GM12878 (cell line): ENCODE measurements around the gene SMIM32. TPM values are rescaled to one million over a fixed set of nuclear protein-coding genes. Genes with fewer than 3 reads are reported as not detected.
A peak's percentile ranks its signal among the peaks of the same experiment; 100 is the strongest.

Experiments used
- ATF7 ChIP-seq: fragments of 450-650 bp; IDR thresholded peaks from 2 replicates; pipeline ENCODE4 v1.6.1; 2016; ENCODE audit warnings: low read depth, mild to moderate bottlenecking
- BHLHE40 ChIP-seq, 2 experiments: fragments of 450-650 bp in 1 of 2; IDR thresholded peaks; 2 replicates each; pipeline ENCODE4 v1.6.1; 2011 to 2017; ENCODE audit warnings: low read depth in 2 of 2, borderline replicate concordance in 1 of 2, improper control_type of control experiment in 1 of 2, low read length in 1 of 2, mild to moderate bottlenecking in 1 of 2
- ESRRA ChIP-seq: IDR thresholded peaks from 2 replicates; pipeline ENCODE4 v1.6.1; 2012; ENCODE audit warnings: mild to moderate bottlenecking, low read length, improper control_type of control experiment
- EZH2 ChIP-seq: IDR thresholded peaks from 2 replicates; pipeline ENCODE4 v1.6.1; 2012; ENCODE audit warnings: low read depth, mild to moderate bottlenecking, control low read depth, inconsistent platforms, low read length, borderline replicate concordance; ENCODE audit not compliant: control insufficient read depth
- HDAC6 ChIP-seq: fragments of 200-600 bp; sonication (generic); IDR thresholded peaks from one replicate; pipeline ENCODE4 v1.8.0; 2017; ENCODE audit warnings: antibody characterized with exemption; ENCODE audit not compliant: unreplicated experiment
- JUNB ChIP-seq: IDR thresholded peaks from 2 replicates; pipeline ENCODE4 v1.6.1; 2016; ENCODE audit warnings: antibody characterized with exemption, mild to moderate bottlenecking
- MEF2A ChIP-seq: IDR thresholded peaks from 2 replicates; pipeline ENCODE4 v1.6.1; 2011; ENCODE audit warnings: low read depth, mild to moderate bottlenecking, low read length, moderate library complexity; ENCODE audit not compliant: insufficient read depth
- MXI1 ChIP-seq: fragments of 150-350 bp; IDR thresholded peaks from 2 replicates; pipeline ENCODE4 v1.6.1; 2011; ENCODE audit warnings: low read depth, mild to moderate bottlenecking, inconsistent platforms, low read length, improper control_type of control experiment
- NFIC ChIP-seq: IDR thresholded peaks from 2 replicates; pipeline ENCODE4 v1.6.1; 2012; ENCODE audit warnings: low read depth, mild to moderate bottlenecking, inconsistent platforms, low read length, moderate library complexity
- POLR2AphosphoS2 ChIP-seq: IDR thresholded peaks from 2 replicates; pipeline ENCODE4 v1.6.1; 2011; ENCODE audit warnings: low read depth, mild to moderate bottlenecking, low read length, improper control_type of control experiment, moderate library complexity
- RAD51 ChIP-seq: fragments of 450-650 bp; IDR thresholded peaks from 2 replicates; pipeline ENCODE4 v1.6.1; 2016; ENCODE audit warnings: moderate library complexity, mild to moderate bottlenecking, inconsistent platforms
- SIX5 ChIP-seq: IDR thresholded peaks from 2 replicates; pipeline ENCODE4 v1.6.1; 2011; ENCODE audit warnings: mild to moderate bottlenecking, low read depth, low read length, moderate library complexity; ENCODE audit not compliant: severe bottlenecking
- SMARCA5 ChIP-seq: fragments of 450-650 bp; IDR thresholded peaks from 2 replicates; pipeline ENCODE4 v1.6.1; 2017; ENCODE audit warnings: mild to moderate bottlenecking
- SMC3 ChIP-seq: IDR thresholded peaks from 2 replicates; pipeline ENCODE4 v1.6.1; 2011; ENCODE audit warnings: low read length, improper control_type of control experiment, borderline replicate concordance
- SP1 ChIP-seq: IDR thresholded peaks from one replicate; pipeline ENCODE4 v1.6.1; 2011; ENCODE audit warnings: low read depth, low read length
- SPI1 ChIP-seq: IDR thresholded peaks from 2 replicates; pipeline ENCODE4 v1.6.1; 2011; ENCODE audit warnings: low read depth, mild to moderate bottlenecking, low read length, moderate library complexity, borderline replicate concordance; ENCODE audit not compliant: insufficient read depth
- SUPT20H ChIP-seq: IDR thresholded peaks from 2 replicates; pipeline ENCODE4 v1.6.1; 2011; ENCODE audit warnings: low read depth, mild to moderate bottlenecking, low read length, moderate library complexity, borderline replicate concordance; ENCODE audit not compliant: control insufficient read depth
- TAF1 ChIP-seq: IDR thresholded peaks from 2 replicates; pipeline ENCODE4 v1.6.1; 2011; ENCODE audit warnings: mild to moderate bottlenecking, low read depth, low read length, borderline replicate concordance
- TCF7 ChIP-seq: IDR thresholded peaks from 2 replicates; pipeline ENCODE4 v1.6.1; 2014; ENCODE audit warnings: antibody characterized with exemption, borderline replicate concordance
- USF1 ChIP-seq: IDR thresholded peaks from 2 replicates; pipeline ENCODE4 v1.6.1; 2011; ENCODE audit warnings: borderline replicate concordance, low read depth, mild to moderate bottlenecking, moderate library complexity, mixed read lengths, low read length; ENCODE audit not compliant: insufficient read depth; ENCODE audit errors: extremely low read length
- YBX1 ChIP-seq: fragments of 450-650 bp; IDR thresholded peaks from 2 replicates; pipeline ENCODE4 v1.6.1; 2016; ENCODE audit warnings: antibody characterized with exemption
- YY1 ChIP-seq: IDR thresholded peaks from 2 replicates; pipeline ENCODE4 v1.6.1; 2011; ENCODE audit warnings: low read depth, mild to moderate bottlenecking, low read length
- ZBTB33 ChIP-seq: fragments of 450-650 bp; IDR thresholded peaks from 2 replicates; pipeline ENCODE4 v1.6.1; 2017; ENCODE audit warnings: mild to moderate bottlenecking
- ZNF207 ChIP-seq: fragments of 450-650 bp; IDR thresholded peaks from 2 replicates; pipeline ENCODE4 v1.6.1; 2014; ENCODE audit warnings: antibody characterized with exemption, mild to moderate bottlenecking, borderline replicate concordance
- ZNF274 ChIP-seq: IDR thresholded peaks from one replicate; pipeline ENCODE4 v1.8.0; 2011; ENCODE audit not compliant: insufficient read length, insufficient read depth
- ZNF622 ChIP-seq: fragments of 450-650 bp; IDR thresholded peaks from 2 replicates; pipeline ENCODE4 v1.6.1; 2017; ENCODE audit warnings: mild to moderate bottlenecking, inconsistent platforms
- ZNF687 ChIP-seq: fragments of 450-650 bp; IDR thresholded peaks from 2 replicates; pipeline ENCODE4 v1.6.1; 2017; ENCODE audit warnings: mild to moderate bottlenecking, moderate library complexity
- polyA plus RNA-seq, 11 experiments: library from polyadenylated mRNA; depleted of rRNA in 4 of 11; unstranded in 6 of 11; stranded (reverse) in 5 of 11; fragments of >200 nt; fragmentation: Nextera tagmentation in 4 of 11; fragmentation: Illumina TruSeq in 1 of 11; extraction: Ambion mirVana in 4 of 11; extraction: Trizol in 1 of 11; gene quantifications; 1 replicate in 1 of 11; 2 replicates in 10 of 11; pipeline versions ENCODE4 v1.2.1 to v1.2.3, GENCODE V29; 2011 to 2016; ENCODE audit warnings: inconsistent platforms in 2 of 11, missing spikeins in 2 of 11, low read depth in 1 of 11
- total RNA-seq, 4 experiments: library from RNA; depleted of rRNA in 3 of 4; stranded (reverse); fragments of >200 nt in 3 of 4; fragmentation: Illumina TruSeq in 1 of 4; extraction: Trizol in 1 of 4; gene quantifications; 2 replicates each; pipeline versions ENCODE4 v1.2.1 to v1.2.3, GENCODE V29; 2013 to 2021

Gene SMIM32
- total and polyA plus RNA-seq, 10 of the 15 experiments (the other 5 are each of a cell fraction or from before 2014, with no cell fraction given), result not detected

DNA sequence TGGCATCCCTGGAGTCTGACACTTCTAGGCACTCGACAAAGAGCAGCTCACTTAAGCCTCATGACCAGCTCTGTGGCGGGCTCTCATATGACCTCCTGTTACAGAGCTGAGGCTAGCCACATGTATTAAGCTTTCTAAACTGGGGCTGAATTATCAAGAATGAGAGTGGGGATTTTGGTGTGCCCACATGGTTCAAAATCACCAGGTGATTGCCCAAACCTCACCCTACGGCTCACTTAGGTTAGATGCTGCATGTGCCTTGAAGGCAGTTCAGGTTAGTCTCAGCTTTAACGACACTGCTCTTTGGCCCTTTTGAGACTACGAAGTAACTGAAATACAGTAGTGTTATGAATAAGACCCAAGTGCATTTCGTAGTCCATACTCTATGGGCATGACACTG is 39.4 kb upstream of the SMIM32 start (continued):
- TF ChIP-seq TAF1 (no peak), SPI1 (no peak), SMARCA5 (no peak), ZNF207 (no peak), ATF7 (0 out of 2 replicates have a peak, but pooled peaks have one; percentile 15), SP1 (no peak), ESRRA (no peak), SUPT20H (no peak), NFIC (no peak), RAD51 (peak; percentile 73), JUNB (0 out of 2 replicates have a peak, but pooled peaks have one; percentile 16), EZH2 (no peak), HDAC6 (no peak), MXI1 (no peak), SIX5 (no peak), YBX1 (no peak), POLR2AphosphoS2 (no peak), ZNF274 (no peak), SMC3 (no peak), ZNF622 (no peak), YY1 (no peak), ZNF687 (peak; percentile 93), BHLHE40 (IDR thresholded peaks at IDR 0.05; ENCODE audit: borderline replicate concordance in 1 of 2, low read depth in 2 of 2, low read length in 1 of 2) (peak; percentile 41 to 75; a peak in 2 of 4 replicates), MEF2A (no peak), ZBTB33 (no peak), USF1 (no peak), TCF7 (no peak)
